HG03139 (cell line): ENCODE measurements around the gene TNFRSF1B.

Source experiments
- ATAC-seq: cut with Tn5 transposase; IDR thresholded peaks from one replicate; pipeline ENCODE4 v1.9.1; 2021; ENCODE audit not compliant: unreplicated experiment

The TNFRSF1B gene

GRCh38 chr1:12141163-12141850 is 25.5 kb upstream of the TNFRSF1B start:
- ATAC-seq: no peak

GRCh38 chr1:12142141-12142823 is 24.5 kb upstream of the TNFRSF1B start:
- no peak for ATAC-seq

GRCh38 chr1:12142891-12143630 is 23.7 kb upstream of the TNFRSF1B start:
- ATAC-seq: no peak

GRCh38 chr1:12143631-12144155 is 23.1 kb upstream of the TNFRSF1B start:
- ATAC-seq: no peak

GRCh38 chr1:12144236-12144635 is 22.6 kb upstream of the TNFRSF1B start:
- ATAC-seq: no peak

- no peak for ATAC-seq
Observed at GRCh38 chr1:12144969-12145368, 21.8 kb upstream of the TNFRSF1B start.

GRCh38 chr1:12145616-12146342 is 21.0 kb upstream of the TNFRSF1B start:
- no peak for ATAC-seq

GRCh38 chr1:12146343-12147112 is 20.3 kb upstream of the TNFRSF1B start:
- no peak for ATAC-seq

GRCh38 chr1:12147201-12147701 is 19.5 kb upstream of the TNFRSF1B start:
- no peak for ATAC-seq

GRCh38 chr1:12148160-12148957 is 18.4 kb upstream of the TNFRSF1B start:
- ATAC-seq: no peak

- ATAC-seq: no peak
Observed at GRCh38 chr1:12148958-12149790, 17.6 kb upstream of the TNFRSF1B start.

GRCh38 chr1:12149791-12150175 is 17.0 kb upstream of the TNFRSF1B start:
- no peak for ATAC-seq

GRCh38 chr1:12150456-12151200 is 16.2 kb upstream of the TNFRSF1B start:
- no peak for ATAC-seq

- no peak for ATAC-seq
Observed at GRCh38 chr1:12151465-12151864, 15.3 kb upstream of the TNFRSF1B start.

GRCh38 chr1:12152113-12152891 is 14.5 kb upstream of the TNFRSF1B start:
- peak; percentile 58 for ATAC-seq

GRCh38 chr1:12153181-12153785 is 13.5 kb upstream of the TNFRSF1B start:
- peak; percentile 29 for ATAC-seq

GRCh38 chr1:12155328-12155727 is 11.5 kb upstream of the TNFRSF1B start:
- no peak for ATAC-seq
